Keratinocyte (primary cell): ENCODE measurements around the gene CDON. TPM values are rescaled to one million over a fixed set of nuclear protein-coding genes. Genes with fewer than 3 reads are reported as not detected.

Experiments
- DNase-seq: peaks from one replicate; pipeline ENCODE4 v3.0.0-alpha.2; 2011; ENCODE audit warnings: low read depth, missing footprints, low spot score
- FAIRE-seq: peaks from 2 replicates; lab custom pipeline; 2011; peaks lifted over from hg19 to GRCh38; lab: Jason Lieb, UNC
- H2AFZ ChIP-seq: 2 replicates; pipeline ENCODE4 v1.6.0; 2012; ENCODE audit warnings: low read length, control low read depth, inconsistent platforms; ENCODE audit not compliant: control insufficient read depth
- H3K27ac ChIP-seq: 2 replicates; pipeline ENCODE4 v1.5.1; 2011; ENCODE audit warnings: low read length; ENCODE audit not compliant: control insufficient read depth, insufficient read depth
- H3K27me3 ChIP-seq: 3 replicates; pipeline ENCODE4 v1.6.0; 2011; ENCODE audit warnings: low read length; ENCODE audit not compliant: control insufficient read depth, insufficient read depth; ENCODE audit errors: extremely low read depth
- H3K36me3 ChIP-seq, 2 experiments: 2 replicates in 1 of 2; 3 replicates in 1 of 2; pipeline ENCODE4 v1.5.1; 2011; ENCODE audit warnings: low read length in 2 of 2, mild to moderate bottlenecking in 1 of 2; ENCODE audit not compliant: control insufficient read depth in 2 of 2, insufficient read depth in 2 of 2; ENCODE audit errors: extremely low read depth in 1 of 2
- H3K4me1 ChIP-seq: 3 replicates; pipeline ENCODE4 v1.5.1; 2011; ENCODE audit warnings: low read length; ENCODE audit not compliant: control insufficient read depth, insufficient read depth; ENCODE audit errors: extremely low read depth
- H3K4me2 ChIP-seq: 3 replicates; pipeline ENCODE4 v1.6.0; 2011; ENCODE audit warnings: low read depth, low read length; ENCODE audit not compliant: control insufficient read depth, insufficient read depth; ENCODE audit errors: extremely low read depth
- H3K4me3 ChIP-seq, 3 experiments: fragments of 200-600 bp in 1 of 3; sonication (generic) in 1 of 3; 2 replicates in 2 of 3; 3 replicates in 1 of 3; pipeline ENCODE4 v1.5.1; 2011 to 2016; ENCODE audit warnings: low read length in 3 of 3, mild to moderate bottlenecking in 3 of 3, control low read depth in 2 of 3, inconsistent platforms in 1 of 3, low read depth in 1 of 3, mixed read lengths in 1 of 3, mixed run types in 1 of 3, moderate library complexity in 1 of 3; ENCODE audit not compliant: control insufficient read depth in 2 of 3, insufficient read depth in 2 of 3; ENCODE audit errors: extremely low read depth in 1 of 3
- H3K79me2 ChIP-seq: 2 replicates; pipeline ENCODE4 v1.6.0; 2012; ENCODE audit warnings: low read length; ENCODE audit not compliant: control insufficient read depth, insufficient read depth
- H3K9ac ChIP-seq: 3 replicates; pipeline ENCODE4 v1.6.0; 2011; ENCODE audit warnings: low read length; ENCODE audit not compliant: control insufficient read depth, insufficient read depth; ENCODE audit errors: extremely low read depth
- H3K9me1 ChIP-seq: 3 replicates; pipeline ENCODE4 v1.6.0; 2011; ENCODE audit warnings: low read length; ENCODE audit not compliant: control insufficient read depth, insufficient read depth; ENCODE audit errors: extremely low read depth
- H3K9me3 ChIP-seq: 2 replicates; pipeline ENCODE4 v1.5.1; 2012; ENCODE audit warnings: low read depth, low read length; ENCODE audit not compliant: control insufficient read depth
- H4K20me1 ChIP-seq: 3 replicates; pipeline ENCODE4 v1.6.0; 2011; ENCODE audit warnings: low read length; ENCODE audit not compliant: control insufficient read depth, insufficient read depth; ENCODE audit errors: extremely low read depth
- CTCF ChIP-seq, 3 experiments: IDR thresholded peaks in 1 of 3; conservative IDR thresholded peaks in 1 of 3; optimal IDR thresholded peaks in 1 of 3; 2 replicates in 2 of 3; 3 replicates in 1 of 3; pipeline versions ENCODE3 to v1.5.1; 2011; ENCODE audit warnings: low read length in 3 of 3, mild to moderate bottlenecking in 3 of 3, moderate library complexity in 2 of 3, control low read depth in 1 of 3, inconsistent platforms in 1 of 3; ENCODE audit not compliant: insufficient read depth in 2 of 3; ENCODE audit errors: extremely low read depth in 1 of 3
- EZH2 ChIP-seq: IDR thresholded peaks from one replicate; pipeline ENCODE4 v1.6.1; 2012; ENCODE audit warnings: inconsistent platforms, mild to moderate bottlenecking, low read length, moderate library complexity
- dilution Hi-C: fragments of 300-500 bp; cut with MboI; formaldehyde crosslinking; loops from one replicate; pipeline ENCODE4 v1.7.0; 2020; ENCODE audit warnings: low sequenced_read_pairs; ENCODE audit not compliant: extremely low pct_ligation_motif_present
- polyA plus RNA-seq, 5 experiments: library from polyadenylated mRNA; depleted of rRNA in 3 of 5; stranded (reverse) in 3 of 5; stranded (forward) in 1 of 5; unstranded in 1 of 5; fragments of >200 nt; gene quantifications; 1 replicate in 1 of 5; 2 replicates in 3 of 5; 3 replicates in 1 of 5; pipeline versions ENCODE4 v1.2.1 to v1.2.3, GENCODE V29; 2011 to 2012; ENCODE audit warnings: missing spikeins in 2 of 5, low read depth in 1 of 5, low replicate concordance in 1 of 5

Gene CDON
- polyA plus RNA-seq, 1 donor (not counting 4 experiments of a cell fraction or from before 2014, with no cell fraction given) = 1.0 TPM

- no peak overlapping the region for H3K4me3 ChIP-seq
- dilution Hi-C loops = no loop called here
- no peaks in the 10 kb centered on the region for H3K4me1 ChIP-seq
- FAIRE-seq = no peak
- H3K27me3 ChIP-seq = no peaks in the 10 kb centered on the region
- no peaks in the 10 kb centered on the region for H3K9me3 ChIP-seq
- TF ChIP-seq CTCF (optimal IDR thresholded peaks at IDR 0.05 in 1 of 3, IDR thresholded peaks at IDR 0.05 in 1 of 3, conservative IDR thresholded peaks at IDR 0.05 in 1 of 3; ENCODE audit: extremely low read depth in 1 of 3, insufficient read depth in 2 of 3, low read length in 3 of 3) (no peak), EZH2 (no peak)
- H3K9me1 ChIP-seq = no peaks in the 10 kb centered on the region
- no peak overlapping the region for H2AFZ ChIP-seq
- no peak for DNase-seq
- H3K9ac ChIP-seq = no peak overlapping the region
- no peak overlapping the region for H3K27ac ChIP-seq
- H3K79me2 ChIP-seq = no peaks in the 10 kb centered on the region
- H4K20me1 ChIP-seq = no peaks in the 10 kb centered on the region
- no peak overlapping the region for H3K4me2 ChIP-seq
- H3K36me3 ChIP-seq = no peaks in the 10 kb centered on the region
These were observed 39.8 kb upstream of the CDON start for GRCh38 chr11:126102436-126102981.

GRCh38 chr11:126101930-126102283 is 39.2 kb upstream of the CDON start:
- no peaks in the 10 kb centered on the region for H3K9me3 ChIP-seq
- FAIRE-seq = no peak
- no peaks in the 10 kb centered on the region for H4K20me1 ChIP-seq
- H3K36me3 ChIP-seq = no peaks in the 10 kb centered on the region
- H3K4me1 ChIP-seq = no peaks in the 10 kb centered on the region
- TF ChIP-seq EZH2 (no peak), CTCF (optimal IDR thresholded peaks at IDR 0.05 in 1 of 3, IDR thresholded peaks at IDR 0.05 in 1 of 3, conservative IDR thresholded peaks at IDR 0.05 in 1 of 3; ENCODE audit: extremely low read depth in 1 of 3, insufficient read depth in 2 of 3, low read length in 3 of 3) (no peak)
- H3K4me2 ChIP-seq = no peak overlapping the region
- H3K9ac ChIP-seq = no peak overlapping the region
- no peak overlapping the region for H3K27ac ChIP-seq
- H3K27me3 ChIP-seq = no peaks in the 10 kb centered on the region
- H3K4me3 ChIP-seq = no peak overlapping the region
- dilution Hi-C loops = no loop called here
- H3K9me1 ChIP-seq = no peaks in the 10 kb centered on the region
- H3K79me2 ChIP-seq = no peaks in the 10 kb centered on the region
- H2AFZ ChIP-seq = no peak overlapping the region
- no peak for DNase-seq
